Fibroblast of lung (primary cell): ENCODE measurements around the gene UNC45A.

ENCODE experiments used
- EZH2 ChIP-seq: IDR thresholded peaks from 2 replicates; pipeline ENCODE4 v1.5.1; 2012; ENCODE audit warnings: low read length, control low read depth, mild to moderate bottlenecking; ENCODE audit errors: missing control alignments
- TF ChIP-seq, protein P1 (sequence below), 2 donors: IDR thresholded peaks in 1 of 2; conservative IDR thresholded peaks in 1 of 2; 1 replicate in 1 of 2; 2 replicates in 1 of 2; pipeline ENCODE4 v1.5.1; 2011 to 2012; ENCODE audit warnings: low read length in 2 of 2, control low read depth in 1 of 2, inconsistent platforms in 1 of 2, low read depth in 1 of 2, mild to moderate bottlenecking in 1 of 2

DNA sequence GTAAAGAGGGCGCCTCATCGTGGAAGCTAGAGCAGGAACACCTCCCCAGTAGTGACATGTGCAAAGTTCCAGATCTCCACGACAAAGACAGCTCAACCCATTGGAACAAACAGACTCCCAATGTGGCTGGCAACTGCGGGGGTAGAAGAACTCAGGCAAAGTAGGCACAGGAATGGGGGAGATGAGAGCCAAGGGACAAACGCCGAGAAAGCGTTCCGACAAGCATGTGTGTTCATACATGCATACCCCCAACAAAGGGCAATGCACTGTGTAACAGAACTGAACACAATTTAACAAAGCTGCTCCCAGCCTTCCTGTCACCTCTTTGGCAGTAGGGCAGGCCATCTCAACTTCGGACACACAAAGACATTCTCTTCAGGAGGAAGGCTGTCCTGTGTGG is 31.2 kb downstream of the UNC45A start:
- TF ChIP-seq, protein P1, sequence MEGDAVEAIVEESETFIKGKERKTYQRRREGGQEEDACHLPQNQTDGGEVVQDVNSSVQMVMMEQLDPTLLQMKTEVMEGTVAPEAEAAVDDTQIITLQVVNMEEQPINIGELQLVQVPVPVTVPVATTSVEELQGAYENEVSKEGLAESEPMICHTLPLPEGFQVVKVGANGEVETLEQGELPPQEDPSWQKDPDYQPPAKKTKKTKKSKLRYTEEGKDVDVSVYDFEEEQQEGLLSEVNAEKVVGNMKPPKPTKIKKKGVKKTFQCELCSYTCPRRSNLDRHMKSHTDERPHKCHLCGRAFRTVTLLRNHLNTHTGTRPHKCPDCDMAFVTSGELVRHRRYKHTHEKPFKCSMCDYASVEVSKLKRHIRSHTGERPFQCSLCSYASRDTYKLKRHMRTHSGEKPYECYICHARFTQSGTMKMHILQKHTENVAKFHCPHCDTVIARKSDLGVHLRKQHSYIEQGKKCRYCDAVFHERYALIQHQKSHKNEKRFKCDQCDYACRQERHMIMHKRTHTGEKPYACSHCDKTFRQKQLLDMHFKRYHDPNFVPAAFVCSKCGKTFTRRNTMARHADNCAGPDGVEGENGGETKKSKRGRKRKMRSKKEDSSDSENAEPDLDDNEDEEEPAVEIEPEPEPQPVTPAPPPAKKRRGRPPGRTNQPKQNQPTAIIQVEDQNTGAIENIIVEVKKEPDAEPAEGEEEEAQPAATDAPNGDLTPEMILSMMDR (conservative IDR thresholded peaks at IDR 0.05 in 1 of 2, IDR thresholded peaks at IDR 0.05 in 1 of 2; ENCODE audit: low read depth in 1 of 2, low read length in 2 of 2): no peak
- TF ChIP-seq EZH2: no peak
